ENCODE data around the gene PPP1R16B.

PPP1R16B gene

GRCh38 chr20:38805502-38805957, at the start of gene PPP1R16B:
Gene PPP1R16B, plus strand, starts transcription at chr20:38805697. Its CDS starts 30,229 bp downstream, at chr20:38835926.
- TF ChIP-seq SP1 (IDR thresholded peaks at IDR 0.05) (no peak), ELF4 (IDR thresholded peaks at IDR 0.05) (no peak), FOXK2 (IDR thresholded peaks at IDR 0.05) (no peak), SUZ12 (IDR thresholded peaks at IDR 0.05) (no peak), TARDBP (IDR thresholded peaks at IDR 0.05) (no peak), CTBP1 (IDR thresholded peaks at IDR 0.05; ENCODE audit: borderline replicate concordance) (no peak)
- CTCF ChIA-PET, result interaction anchor here (0.6 to 1.6 kb wide), 2 partner anchors 15 to 21 kb away, joined by 3 to 11 read pairs; no protein-coding TSS in a partner anchor
- DNase-seq (ENCODE audit: extremely low spot score), result peak; percentile 79
- POLR2A ChIA-PET, result interaction anchor here (1.0 kb wide), 1 partner anchor 20 kb away, joined by 4 read pairs; no protein-coding TSS in a partner anchor

- no peak for DNase-seq (ENCODE audit: extremely low spot score)
- ChIA-PET CTCF (no interaction called here), POLR2A (interaction anchor here (1.2 kb wide), 1 partner anchor 9 kb away, joined by 3 read pairs; the partner anchor contains the start of gene ACTR5)
- TF ChIP-seq, protein P1, sequence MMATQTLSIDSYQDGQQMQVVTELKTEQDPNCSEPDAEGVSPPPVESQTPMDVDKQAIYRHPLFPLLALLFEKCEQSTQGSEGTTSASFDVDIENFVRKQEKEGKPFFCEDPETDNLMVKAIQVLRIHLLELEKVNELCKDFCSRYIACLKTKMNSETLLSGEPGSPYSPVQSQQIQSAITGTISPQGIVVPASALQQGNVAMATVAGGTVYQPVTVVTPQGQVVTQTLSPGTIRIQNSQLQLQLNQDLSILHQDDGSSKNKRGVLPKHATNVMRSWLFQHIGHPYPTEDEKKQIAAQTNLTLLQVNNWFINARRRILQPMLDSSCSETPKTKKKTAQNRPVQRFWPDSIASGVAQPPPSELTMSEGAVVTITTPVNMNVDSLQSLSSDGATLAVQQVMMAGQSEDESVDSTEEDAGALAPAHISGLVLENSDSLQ (IDR thresholded peaks at IDR 0.05), result no peak
- TF ChIP-seq L3MBTL2 (conservative IDR thresholded peaks at IDR 0.05) (no peak), HDGF (IDR thresholded peaks at IDR 0.05; ENCODE audit: borderline replicate concordance) (no peak), FOXM1 (IDR thresholded peaks at IDR 0.05; ENCODE audit: borderline replicate concordance) (no peak), ARNT (IDR thresholded peaks at IDR 0.05) (no peak), BHLHE40 (IDR thresholded peaks at IDR 0.05; ENCODE audit: borderline replicate concordance) (no peak), FOXA1 (IDR thresholded peaks at IDR 0.05) (no peak), SP1 (IDR thresholded peaks at IDR 0.05) (no peak), ELF4 (IDR thresholded peaks at IDR 0.05) (no peak)
Measured at GRCh38 chr20:38757145-38757775, 48.2 kb upstream of the PPP1R16B start.

DNA sequence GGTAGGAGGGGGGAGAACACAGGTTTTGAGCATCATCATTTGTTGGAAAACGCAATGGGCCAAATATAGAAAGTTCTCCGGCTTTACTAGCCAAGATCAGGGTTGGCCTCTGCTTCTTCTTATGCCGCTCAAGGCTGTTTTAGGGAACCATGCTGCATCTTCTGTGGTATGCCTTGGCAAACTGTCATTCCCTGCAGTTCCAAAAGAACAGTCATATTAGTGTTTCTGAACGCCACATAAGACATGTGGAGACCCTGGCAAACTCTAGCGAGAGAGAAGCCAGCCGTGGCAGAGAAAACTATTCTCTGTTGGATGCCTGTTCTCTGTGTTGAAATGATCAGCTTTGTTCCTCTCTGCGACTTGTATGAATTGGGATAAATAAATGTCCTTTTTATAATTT, 46.4 kb upstream of the PPP1R16B start:
- ChIA-PET POLR2A (no interaction called here), CTCF (interaction anchor here (0.7 kb wide), 1 partner anchor 97 kb away, joined by 4 read pairs; no protein-coding TSS in a partner anchor)
- no peak for DNase-seq (ENCODE audit: extremely low spot score)
- no peak for TF ChIP-seq TARDBP (IDR thresholded peaks at IDR 0.05)
- TF ChIP-seq ZNF384 (IDR thresholded peaks at IDR 0.05), result no peak
- TF ChIP-seq CTBP1 (IDR thresholded peaks at IDR 0.05; ENCODE audit: borderline replicate concordance), result no peak
- TF ChIP-seq NFRKB (IDR thresholded peaks at IDR 0.05), result no peak
- TF ChIP-seq SP1 (IDR thresholded peaks at IDR 0.05), result no peak
- no peak for TF ChIP-seq LEF1 (IDR thresholded peaks at IDR 0.05; ENCODE audit: borderline replicate concordance)
- no peak for TF ChIP-seq FOXK2 (IDR thresholded peaks at IDR 0.05)
- no peak for TF ChIP-seq FOXA1 (IDR thresholded peaks at IDR 0.05)
- TF ChIP-seq, protein P1 (IDR thresholded peaks at IDR 0.05), result no peak
- no peak for TF ChIP-seq SUZ12 (IDR thresholded peaks at IDR 0.05)
- TF ChIP-seq ELF4 (IDR thresholded peaks at IDR 0.05), result no peak
- TF ChIP-seq L3MBTL2 (conservative IDR thresholded peaks at IDR 0.05), result no peak
- TF ChIP-seq BHLHE40 (IDR thresholded peaks at IDR 0.05; ENCODE audit: borderline replicate concordance), result no peak
- no peak for TF ChIP-seq ARNT (IDR thresholded peaks at IDR 0.05)
- TF ChIP-seq HDGF (IDR thresholded peaks at IDR 0.05; ENCODE audit: borderline replicate concordance), result no peak

DNA sequence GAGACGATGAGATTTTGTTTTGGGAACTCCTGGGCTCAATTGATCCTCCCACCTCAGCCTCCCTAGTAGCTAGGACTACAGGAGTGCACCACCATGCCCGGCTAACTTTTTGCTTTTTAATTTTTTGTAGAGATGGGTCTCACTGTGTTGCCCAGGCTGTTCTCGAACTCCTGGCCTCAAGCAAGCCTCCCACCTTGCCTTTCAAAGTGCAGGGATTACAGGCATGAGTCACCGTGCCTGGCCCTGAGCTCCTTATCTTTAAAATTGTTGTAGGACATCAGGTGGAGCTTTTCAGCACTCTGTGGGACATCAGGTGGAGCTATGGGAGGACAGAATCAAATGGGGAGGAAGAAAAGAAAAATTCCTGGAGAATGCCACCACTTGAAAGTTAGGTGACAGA, 44.5 kb upstream of the PPP1R16B start:
- no peak for TF ChIP-seq FOXM1 (IDR thresholded peaks at IDR 0.05; ENCODE audit: borderline replicate concordance)
- no peak for TF ChIP-seq LEF1 (IDR thresholded peaks at IDR 0.05; ENCODE audit: borderline replicate concordance)
- no peak for TF ChIP-seq SP1 (IDR thresholded peaks at IDR 0.05)
- TF ChIP-seq BHLHE40 (IDR thresholded peaks at IDR 0.05; ENCODE audit: borderline replicate concordance), result no peak
- no peak for TF ChIP-seq FOXK2 (IDR thresholded peaks at IDR 0.05)
- TF ChIP-seq SUZ12 (IDR thresholded peaks at IDR 0.05), result no peak
- no peak for TF ChIP-seq ELF4 (IDR thresholded peaks at IDR 0.05)
- TF ChIP-seq FOXA1 (IDR thresholded peaks at IDR 0.05), result no peak
- TF ChIP-seq NFRKB (IDR thresholded peaks at IDR 0.05), result no peak
- no peak for DNase-seq (ENCODE audit: extremely low spot score)
- POLR2A ChIA-PET, result no interaction called here
- CTCF ChIA-PET, result no interaction called here

GRCh38 chr20:38762174-38762573, 43.3 kb upstream of the PPP1R16B start:
- TF ChIP-seq SP1 (IDR thresholded peaks at IDR 0.05), result no peak
- TF ChIP-seq NFRKB (IDR thresholded peaks at IDR 0.05), result no peak
- no peak for TF ChIP-seq FOXM1 (IDR thresholded peaks at IDR 0.05; ENCODE audit: borderline replicate concordance)
- TF ChIP-seq ARNT (IDR thresholded peaks at IDR 0.05), result no peak
- no peak for TF ChIP-seq FOXK2 (IDR thresholded peaks at IDR 0.05)
- TF ChIP-seq L3MBTL2 (conservative IDR thresholded peaks at IDR 0.05), result no peak
- TF ChIP-seq ELF4 (IDR thresholded peaks at IDR 0.05), result no peak
- no peak for TF ChIP-seq CTBP1 (IDR thresholded peaks at IDR 0.05; ENCODE audit: borderline replicate concordance)
- no peak for TF ChIP-seq ZNF384 (IDR thresholded peaks at IDR 0.05)
- no peak for TF ChIP-seq TARDBP (IDR thresholded peaks at IDR 0.05)
- DNase-seq (ENCODE audit: extremely low spot score), result no peak
- CTCF ChIA-PET, result no interaction called here
- POLR2A ChIA-PET, result no interaction called here

DNA sequence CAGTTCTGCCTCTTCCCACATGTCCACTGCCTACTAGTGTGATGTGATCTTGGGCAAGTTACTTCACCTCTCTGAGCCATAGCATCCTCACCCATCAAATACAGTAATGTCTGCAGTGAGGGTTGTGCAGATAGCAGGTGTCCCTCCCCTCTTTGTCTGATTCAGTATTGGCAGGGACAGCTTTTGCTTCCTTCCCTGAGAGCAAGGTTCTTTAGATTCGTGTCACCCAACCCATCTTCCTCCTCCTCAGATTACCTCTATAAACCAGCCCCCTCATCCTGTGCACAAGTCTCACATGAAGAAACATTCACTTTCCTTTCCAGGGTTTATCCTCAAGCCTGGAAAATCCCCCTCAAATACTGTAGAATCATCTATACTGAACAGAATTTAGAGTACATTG, 41.9 kb upstream of the PPP1R16B start:
- ChIA-PET CTCF (no interaction called here), POLR2A (no interaction called here)
- DNase-seq (ENCODE audit: extremely low spot score), result no peak
- TF ChIP-seq ELF4 (IDR thresholded peaks at IDR 0.05) (no peak), FOXA1 (IDR thresholded peaks at IDR 0.05) (no peak), SP1 (IDR thresholded peaks at IDR 0.05) (no peak), FOXK2 (IDR thresholded peaks at IDR 0.05) (no peak), ARNT (IDR thresholded peaks at IDR 0.05) (no peak), BHLHE40 (IDR thresholded peaks at IDR 0.05; ENCODE audit: borderline replicate concordance) (no peak), LEF1 (IDR thresholded peaks at IDR 0.05; ENCODE audit: borderline replicate concordance) (no peak), NFRKB (IDR thresholded peaks at IDR 0.05) (no peak), CTBP1 (IDR thresholded peaks at IDR 0.05; ENCODE audit: borderline replicate concordance) (no peak), L3MBTL2 (conservative IDR thresholded peaks at IDR 0.05) (no peak), TARDBP (IDR thresholded peaks at IDR 0.05) (no peak)
- TF ChIP-seq, protein P1 (IDR thresholded peaks at IDR 0.05), result no peak
